K562 (cell line): Measurements from ENCODE around the gene SAFB. TPM values are rescaled to one million over a fixed set of nuclear protein-coding genes. Genes with fewer than 3 reads are reported as not detected.

Source experiments
- ATF7 ChIP-seq: fragments of 450-650 bp; IDR thresholded peaks from 2 replicates; pipeline ENCODE4 v1.7.1; 2014; ENCODE audit warnings: mild to moderate bottlenecking, moderate library complexity
- CBX2 ChIP-seq: fragments of 200-600 bp; sonication (generic); IDR thresholded peaks from one replicate; pipeline ENCODE4 v1.6.1; 2012; ENCODE audit warnings: mild to moderate bottlenecking, low read length, inconsistent platforms; ENCODE audit not compliant: insufficient read depth, poor library complexity, severe bottlenecking
- ETV1 ChIP-seq: fragments of 450-650 bp; conservative IDR thresholded peaks from 2 replicates; pipeline ENCODE4 v1.6.1; 2016; ENCODE audit warnings: missing genetic modification characterization, control low read depth, low read depth, missing compliant biosample characterization
- FOXJ2 ChIP-seq: fragments of 200-800 bp; sonication (Bioruptor generic); IDR thresholded peaks from 2 replicates; pipeline ENCODE4 v1.6.1; 2016; ENCODE audit warnings: missing genetic modification characterization, missing compliant biosample characterization
- GATAD2B ChIP-seq: fragments of 450-650 bp; IDR thresholded peaks from 2 replicates; pipeline ENCODE4 v1.6.1; 2017; ENCODE audit warnings: mild to moderate bottlenecking, borderline replicate concordance
- HLTF ChIP-seq: fragments of 450-650 bp; IDR thresholded peaks from 2 replicates; pipeline ENCODE4 v1.6.1; 2016
- HNRNPK ChIP-seq: fragments of 200-400 bp; formaldehyde crosslinking; IDR thresholded peaks from one replicate; pipeline ENCODE4 v1.6.1; 2018; ENCODE audit warnings: mild to moderate bottlenecking, low read depth, low read length; ENCODE audit not compliant: poor library complexity, severe bottlenecking
- MAFF ChIP-seq: IDR thresholded peaks from 2 replicates; pipeline ENCODE4 v1.6.1; 2012; ENCODE audit warnings: low read length, improper control_type of control experiment
- MAZ ChIP-seq, 2 experiments: fragments of 450-650 bp in 1 of 2; sonication (generic) in 1 of 2; formaldehyde crosslinking; IDR thresholded peaks in 1 of 2; conservative IDR thresholded peaks in 1 of 2; 2 replicates each; pipeline versions ENCODE4 v1.4.0 to v1.5.0; 2020; ENCODE audit warnings: mild to moderate bottlenecking in 1 of 2, missing genetic modification reagents in 1 of 2
- NKRF ChIP-seq: fragments of 450-650 bp; IDR thresholded peaks from 2 replicates; pipeline ENCODE4 v1.6.1; 2016; ENCODE audit warnings: borderline replicate concordance
- POLR2AphosphoS2 ChIP-seq: IDR thresholded peaks from 2 replicates; pipeline ENCODE4 v1.6.1; 2012; ENCODE audit warnings: low read length, improper control_type of control experiment
- RBM22 ChIP-seq: fragments of 200-400 bp; formaldehyde crosslinking; IDR thresholded peaks from 2 replicates; pipeline ENCODE4 v1.6.1; 2018; ENCODE audit warnings: low read length, low read depth; ENCODE audit not compliant: poor library complexity, severe bottlenecking
- REST ChIP-seq, 2 experiments: fragments of 450-650 bp; formaldehyde crosslinking in 1 of 2; IDR thresholded peaks; 2 replicates each; pipeline versions ENCODE4 v1.4.0 to v1.6.1; 2014 to 2020; ENCODE audit warnings: mild to moderate bottlenecking in 2 of 2, borderline replicate concordance in 1 of 2, low read depth in 1 of 2
- SRSF7 ChIP-seq: fragments of 200-400 bp; formaldehyde crosslinking; optimal IDR thresholded peaks from 2 replicates; pipeline ENCODE3; 2017; ENCODE audit warnings: mild to moderate bottlenecking, low read depth, low read length
- TFAM ChIP-seq: fragments of 250-450 bp; sonication (Bioruptor Pico); conservative IDR thresholded peaks from 2 replicates; pipeline ENCODE4 v1.5.0; 2021; ENCODE audit warnings: mild to moderate bottlenecking, moderate library complexity
- ZNF140 ChIP-seq: fragments of 250-450 bp; sonication (Bioruptor Pico); IDR thresholded peaks from 2 replicates; pipeline ENCODE4 v1.8.0; 2021; ENCODE audit warnings: moderate library complexity, mild to moderate bottlenecking, inconsistent platforms
- ZNF217 ChIP-seq: sonication (generic); formaldehyde crosslinking; IDR thresholded peaks from 2 replicates; pipeline ENCODE4 v1.8.0; 2022; ENCODE audit warnings: mild to moderate bottlenecking, missing genetic modification reagents
- polyA plus RNA-seq, 8 experiments: library from polyadenylated mRNA; depleted of rRNA in 4 of 8; stranded (reverse) in 5 of 8; unstranded in 3 of 8; fragments of >200 nt; fragmentation: Nextera tagmentation in 2 of 8; fragmentation: Illumina TruSeq in 1 of 8; extraction: Ambion mirVana in 2 of 8; extraction: Trizol in 1 of 8; gene quantifications; 2 replicates each; pipeline versions ENCODE4 v1.2.1 to v1.2.3, GENCODE V29; 2011 to 2014; ENCODE audit warnings: inconsistent platforms in 1 of 8, missing spikeins in 1 of 8
- total RNA-seq, 7 experiments: library from RNA; depleted of rRNA in 6 of 7; stranded (reverse); fragments of >200 nt in 6 of 7; fragmentation: Illumina TruSeq in 2 of 7; extraction: Trizol in 2 of 7; gene quantifications; 2 replicates each; pipeline versions ENCODE4 v1.2.1 to v1.2.3, GENCODE V29; 2011 to 2021; ENCODE audit warnings: low replicate concordance in 1 of 7

Gene SAFB
- total and polyA plus RNA-seq, 9 of the 15 experiments (the other 6 are each of a cell fraction or from before 2014, with no cell fraction given): 1.1 to 151 (median 83.1) TPM

GRCh38 chr19:5680437-5681368 is 57.8 kb downstream of the SAFB start, which contains the start of the genes HSD11B1L and MICOS13 (continued):
- no peak; the same call in 1 of the 2 replicates for TF ChIP-seq NKRF
- no peak for TF ChIP-seq GATAD2B
- peak in 1 of 2 experiments; percentile 54; a peak in 2 of 4 replicates for TF ChIP-seq MAZ (CRISPR knock-in tag; conservative IDR thresholded peaks at IDR 0.05 in 1 of 2, IDR thresholded peaks at IDR 0.05 in 1 of 2)
- TF ChIP-seq ZNF217 (CRISPR knock-in tag): no peak
- TF ChIP-seq ATF7: peak; percentile 87
- no peak for TF ChIP-seq SRSF7
- TF ChIP-seq HNRNPK: no peak
- no peak for TF ChIP-seq MAFF
- peak; percentile 89 for TF ChIP-seq REST (IDR thresholded peaks at IDR 0.05; ENCODE audit: borderline replicate concordance)
- TF ChIP-seq REST (CRISPR knock-in tag; IDR thresholded peaks at IDR 0.05; ENCODE audit: low read depth): peak; percentile 68; the same call in 1 of the 2 replicates
- peak; percentile 94 for TF ChIP-seq RBM22
- peak; percentile 89 for TF ChIP-seq FOXJ2 (tag)
- no peak for TF ChIP-seq ZNF140
- peak; percentile 84 for TF ChIP-seq ETV1
- TF ChIP-seq POLR2AphosphoS2: no peak
- no peak for TF ChIP-seq HLTF
- TF ChIP-seq CBX2: no peak
- TF ChIP-seq TFAM: no peak
